ENCODE results near the gene KLHL6. TPM values are rescaled to one million over a fixed set of nuclear protein-coding genes. Genes with fewer than 3 reads are reported as not detected.

Gene KLHL6
- total RNA-seq, 4 donors from 2014 or later = 0.10 to 1.4 (median 0.39) TPM

DNA sequence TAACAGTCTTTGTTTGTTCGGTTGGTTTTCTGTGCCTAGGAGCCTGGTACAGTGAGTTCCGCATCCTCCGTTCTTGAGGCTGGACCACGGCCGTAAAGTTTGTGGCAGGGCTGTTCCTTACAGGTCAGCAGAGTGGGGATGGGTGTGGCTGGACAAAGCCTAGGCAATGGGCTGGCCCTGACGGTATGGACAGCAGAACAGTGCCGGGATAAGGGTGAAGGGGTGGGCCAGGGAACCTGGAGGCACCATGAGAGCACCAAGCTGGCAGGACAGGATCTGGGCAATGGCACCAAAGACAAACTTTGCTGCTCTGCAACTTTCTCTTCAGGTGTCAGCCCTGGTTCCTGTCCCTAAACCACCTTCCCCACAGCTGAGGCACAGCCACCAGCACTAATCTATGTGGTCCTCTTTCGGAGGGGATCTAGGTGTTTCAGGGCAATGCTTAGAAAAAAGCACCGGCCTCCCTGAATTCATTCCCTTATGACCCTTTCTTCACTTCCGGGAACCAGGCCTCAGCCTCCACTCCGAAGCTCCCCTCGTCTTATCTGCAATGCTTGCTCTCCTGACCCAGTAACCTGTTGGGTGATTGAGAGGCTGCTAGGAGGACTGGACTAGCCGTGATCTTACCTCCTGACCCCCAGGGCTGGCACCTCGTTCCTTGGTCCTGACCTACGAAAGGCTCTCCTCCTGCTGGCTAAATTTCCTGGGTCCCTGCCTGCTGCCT, 54.4 kb downstream of the KLHL6 start:
- no peaks in the 10 kb centered on the region for H3K4me1 ChIP-seq
- WGBS = 81% methylated on average over 15 of the region's 15 CpGs
- no peaks in the 10 kb centered on the region for H3K36me3 ChIP-seq
- no peak overlapping the region for H3K4me3 ChIP-seq
- TF ChIP-seq POLR2A (IDR thresholded peaks at IDR 0.05) (no peak), POLR2AphosphoS5 (IDR thresholded peaks at IDR 0.05) (no peak), EP300 (IDR thresholded peaks at IDR 0.05) (no peak), CTCF (IDR thresholded peaks at IDR 0.05) (no peak)
- DNase-seq (ENCODE audit: low spot score in 2 of 2) = peak in 1 of 2 donors; percentile 70
- H3K9me3 ChIP-seq = no peaks in the 10 kb centered on the region
- no peak overlapping the region for H3K27ac ChIP-seq
- no peaks in the 10 kb centered on the region for H3K27me3 ChIP-seq

- Histone ChIP-seq H3K27ac (no peak overlapping the region), H3K9me3 (no peaks in the 10 kb centered on the region), H3K36me3 (no peaks in the 10 kb centered on the region), H3K4me3 (no peak overlapping the region), H3K4me1 (no peaks in the 10 kb centered on the region), H3K27me3 (no peaks in the 10 kb centered on the region)
- DNase-seq (ENCODE audit: low spot score in 2 of 2) = no peak
- 82% methylated on average over 4 of the region's 4 CpGs for WGBS
- no peak for TF ChIP-seq POLR2A (IDR thresholded peaks at IDR 0.05)
- TF ChIP-seq EP300 (IDR thresholded peaks at IDR 0.05) = no peak
- no peak for TF ChIP-seq POLR2AphosphoS5 (IDR thresholded peaks at IDR 0.05)
- no peak for TF ChIP-seq CTCF (IDR thresholded peaks at IDR 0.05)
Measured at GRCh38 chr3:183500319-183500718, 55.2 kb downstream of the KLHL6 start.

DNA sequence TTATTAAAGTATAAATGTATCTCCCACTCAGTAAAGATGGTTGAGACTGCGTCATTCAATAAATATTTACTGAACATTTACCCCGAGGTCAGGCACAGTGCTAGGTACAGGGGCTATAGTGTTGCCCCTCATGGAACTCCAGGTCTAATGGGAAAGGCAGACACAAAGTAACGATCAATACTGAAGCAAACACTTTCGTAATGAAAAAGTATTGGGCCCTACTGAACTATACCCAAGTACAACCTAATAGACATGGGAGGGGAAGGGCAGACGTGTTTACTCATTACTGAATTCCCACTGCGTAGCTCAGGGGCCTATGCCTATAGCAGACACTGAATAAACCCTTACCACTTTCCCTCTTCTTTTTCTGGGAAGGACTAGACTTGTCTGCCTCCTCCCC, 56.9 kb downstream of the KLHL6 start:
- H3K36me3 ChIP-seq = no peaks in the 10 kb centered on the region
- WGBS = 89% methylated on average over 6 of the region's 6 CpGs

DNA sequence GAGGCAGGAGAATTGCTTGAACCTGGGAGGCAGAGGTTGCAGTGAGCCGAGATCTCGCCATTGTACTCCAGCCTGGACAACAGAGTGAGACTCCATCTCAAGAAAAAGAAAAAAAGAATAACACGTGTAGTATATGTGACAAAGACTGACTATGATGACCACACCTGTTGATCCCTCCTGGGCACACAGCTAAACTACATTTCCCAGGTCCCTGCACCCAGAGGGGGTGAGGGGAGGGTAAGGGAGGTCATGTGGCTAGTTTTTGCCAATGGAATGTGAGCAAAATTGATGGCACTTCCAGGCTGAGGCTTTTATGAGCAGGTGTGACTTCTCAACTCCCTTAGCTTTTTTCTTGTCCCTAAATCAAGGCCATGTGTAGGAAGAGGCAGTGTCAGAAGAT, 58.2 kb downstream of the KLHL6 start:
- H3K4me1 ChIP-seq = peaks cover 2% of the 10 kb centered on the region
- DNase-seq (ENCODE audit: low spot score in 2 of 2) = no peak
- no peaks in the 10 kb centered on the region for H3K9me3 ChIP-seq
- TF ChIP-seq POLR2AphosphoS5 (IDR thresholded peaks at IDR 0.05) (no peak), CTCF (IDR thresholded peaks at IDR 0.05) (no peak), EP300 (IDR thresholded peaks at IDR 0.05) (no peak), POLR2A (IDR thresholded peaks at IDR 0.05) (no peak)
- H3K36me3 ChIP-seq = no peaks in the 10 kb centered on the region
- H3K27ac ChIP-seq = no peak overlapping the region
- no peaks in the 10 kb centered on the region for H3K27me3 ChIP-seq
- H3K4me3 ChIP-seq = no peak overlapping the region
- 84% methylated on average over 3 of the region's 3 CpGs for WGBS

More for the DNA sequence above, 56.9 kb downstream of the KLHL6 start:
- DNase-seq (ENCODE audit: low spot score in 2 of 2) = no peak
- Histone ChIP-seq H3K4me1 (no peaks in the 10 kb centered on the region), H3K27me3 (no peaks in the 10 kb centered on the region), H3K27ac (no peak overlapping the region), H3K4me3 (no peak overlapping the region), H3K9me3 (no peaks in the 10 kb centered on the region)
- TF ChIP-seq CTCF (IDR thresholded peaks at IDR 0.05) (no peak), EP300 (IDR thresholded peaks at IDR 0.05) (no peak), POLR2AphosphoS5 (IDR thresholded peaks at IDR 0.05) (no peak), POLR2A (IDR thresholded peaks at IDR 0.05) (no peak)

DNA sequence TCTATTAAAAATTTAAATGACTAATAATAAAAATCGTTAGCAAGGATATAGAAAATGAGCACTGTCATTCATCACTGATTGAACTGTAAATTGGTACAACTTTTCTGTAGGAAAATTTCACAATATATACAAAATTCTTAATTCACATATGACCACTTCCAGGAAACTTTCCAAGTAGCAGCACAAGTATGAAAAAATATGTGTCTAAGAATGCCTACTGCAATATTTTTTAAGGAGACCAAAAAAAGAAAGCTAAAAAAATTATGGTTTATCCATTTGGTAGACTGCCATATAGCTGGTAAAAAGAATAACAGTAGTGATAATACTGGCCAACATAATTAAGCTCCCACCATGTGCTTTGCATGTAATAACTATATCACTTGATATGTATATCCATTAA, 59.2 kb downstream of the KLHL6 start:
- no peak for TF ChIP-seq POLR2A (IDR thresholded peaks at IDR 0.05)
- TF ChIP-seq EP300 (IDR thresholded peaks at IDR 0.05) = no peak
- TF ChIP-seq CTCF (IDR thresholded peaks at IDR 0.05) = no peak
- no peak for TF ChIP-seq POLR2AphosphoS5 (IDR thresholded peaks at IDR 0.05)
- 90% methylated on average over 1 of the region's 1 CpG for WGBS
- no peaks in the 10 kb centered on the region for H3K27me3 ChIP-seq
- DNase-seq (ENCODE audit: low spot score in 2 of 2) = no peak
- no peaks in the 10 kb centered on the region for H3K9me3 ChIP-seq
- peaks cover 2% of the 10 kb centered on the region for H3K4me1 ChIP-seq
- no peak overlapping the region for H3K4me3 ChIP-seq
- H3K36me3 ChIP-seq = no peaks in the 10 kb centered on the region
- H3K27ac ChIP-seq = no peak overlapping the region

All from suprapubic skin (tissue), 4 donors.